Measurements from ENCODE around the gene PIM2. TPM values are rescaled to one million over a fixed set of nuclear protein-coding genes. Genes with fewer than 3 reads are reported as not detected.

Gene PIM2
- total RNA-seq, 1 experiment from 2014 or later = 15.6 TPM

- H3K4me3 ChIP-seq (replicated peaks in 1 of 2; ENCODE audit: low read depth in 1 of 2, low read length in 2 of 2) = no peak overlapping the region
- ATAC-seq (no peak), DNase-seq (ENCODE audit: low read depth, low spot score) (no peak)
- BruUV-seq (replicated peaks) = no TSS peak
- CTCF ChIA-PET = interaction anchor here (0.6 kb wide), 1 partner anchor 10 kb away, joined by 3 read pairs; no protein-coding TSS in a partner anchor
- POLR2A ChIA-PET = no interaction called here
- no peaks in the 10 kb centered on the region for H3K9me2 ChIP-seq (ENCODE audit: insufficient read depth)
- H3K27me3 ChIP-seq (ENCODE audit: insufficient read depth, low read length) = no peaks in the 10 kb centered on the region
- RAD21 ChIA-PET (ENCODE audit: low non-redundant PET in 1 of 2, low total read pairs in 2 of 2, uncharacterized antibody in 2 of 2, unreplicated experiment in 2 of 2) = no interaction called here
- peaks cover 0 to 7% of the 10 kb centered on the region in 2 experiments; a peak in 2 of 4 replicates for H3K36me3 ChIP-seq (ENCODE audit: control insufficient read depth in 1 of 2, insufficient read depth in 2 of 2, low read length in 2 of 2)
- no peak overlapping the region for H3K9ac ChIP-seq (ENCODE audit: low read length)
- intact Hi-C loops (cut with micrococcal nuclease) = no loop called here
- no peaks in the 10 kb centered on the region for H3K9me3 ChIP-seq (ENCODE audit: control insufficient read depth in 1 of 2, insufficient read depth in 1 of 2, low read depth in 1 of 2, low read length in 2 of 2)
- no peak overlapping the region for H3K27ac ChIP-seq (ENCODE audit: low read depth, low read length)
- H3K79me2 ChIP-seq (ENCODE audit: insufficient read depth, low read length) = peaks cover 9% of the 10 kb centered on the region; the same call in 1 of the 2 replicates
- TF ChIP-seq REST (IDR thresholded peaks at IDR 0.05; ENCODE audit: low read depth) = no peak
- TF ChIP-seq SRF (IDR thresholded peaks at IDR 0.05; ENCODE audit: low read depth) = no peak
- no peak for TF ChIP-seq ATF3 (IDR thresholded peaks at IDR 0.05)
- no peak for TF ChIP-seq ZBTB33 (IDR thresholded peaks at IDR 0.05; ENCODE audit: extremely low read depth, insufficient replicate concordance, low read length)
- H3K4me1 ChIP-seq (ENCODE audit: control insufficient read depth in 1 of 2, insufficient read depth in 2 of 2, low read length in 2 of 2) = no peaks in the 10 kb centered on the region
- no peak overlapping the region for H3K4me2 ChIP-seq (ENCODE audit: low read length)
- no peaks in the 10 kb centered on the region for H4K20me1 ChIP-seq (ENCODE audit: insufficient read depth)
- no peak overlapping the region for H2AFZ ChIP-seq (ENCODE audit: low read depth, low read length, poor library complexity, severe bottlenecking)
Measured at GRCh38 chrX:48927123-48927522, 8.3 kb upstream of the PIM2 start.
